H1 (cell line): ENCODE measurements around the gene MXRA7. TPM values are rescaled to one million over a fixed set of nuclear protein-coding genes. Genes with fewer than 3 reads are reported as not detected.

Experiments used
- CTCF ChIA-PET: fragments of 300-600 bp; sonication (Branson Sonifier 250); formaldehyde crosslinking; loops from one replicate; lab custom pipeline; 2021; ENCODE audit not compliant: partially characterized antibody; lab: Charles Lee
- POLR2A ChIA-PET: fragments of 300-600 bp; sonication (Branson Sonifier 250); formaldehyde crosslinking; loops from one replicate; lab custom pipeline; 2021; ENCODE audit warnings: inconsistent platforms; ENCODE audit not compliant: partially characterized antibody; lab: Charles Lee
- DNase-seq, 2 experiments: peaks; one replicate each; pipeline versions ENCODE4 v3.0.0 to v3.0.0-alpha.2; 2010 to 2022; ENCODE audit warnings: low spot score in 2 of 2, low read depth in 1 of 2, mixed read lengths in 1 of 2
- FAIRE-seq: peaks from 2 replicates; lab custom pipeline; 2011; peaks lifted over from hg19 to GRCh38; lab: Jason Lieb, UNC
- H2AFZ ChIP-seq: 2 replicates; pipeline ENCODE4 v1.8.1; 2012; ENCODE audit warnings: low read length, inconsistent platforms
- H2AK5ac ChIP-seq: 2 replicates; pipeline ENCODE4 v1.6.1; 2013; ENCODE audit warnings: low read depth, low read length
- H2BK120ac ChIP-seq: replicated peaks from 2 replicates; pipeline ENCODE3; 2013; ENCODE audit warnings: low read depth, low read length, inconsistent platforms
- H2BK12ac ChIP-seq: 2 replicates; pipeline ENCODE4 v1.6.1; 2013; ENCODE audit warnings: low read depth, low read length
- H2BK15ac ChIP-seq: 2 replicates; pipeline ENCODE4 v1.6.1; 2013; ENCODE audit warnings: low read length
- H2BK20ac ChIP-seq: 2 replicates; pipeline ENCODE4 v1.6.1; 2013; ENCODE audit warnings: low read length
- H2BK5ac ChIP-seq: 2 replicates; pipeline ENCODE4 v1.6.1; 2013; ENCODE audit warnings: low read depth, low read length
- H3K14ac ChIP-seq: 2 replicates; pipeline ENCODE4 v1.6.1; 2013; ENCODE audit warnings: inconsistent platforms; ENCODE audit not compliant: insufficient read length
- H3K18ac ChIP-seq: 2 replicates; pipeline ENCODE4 v1.6.1; 2013; ENCODE audit warnings: low read length; ENCODE audit errors: extremely low read depth
- H3K23ac ChIP-seq: 2 replicates; pipeline ENCODE4 v1.6.1; 2013; ENCODE audit warnings: inconsistent platforms; ENCODE audit not compliant: insufficient read length
- H3K23me2 ChIP-seq: 2 replicates; pipeline ENCODE4 v1.6.1; 2013; ENCODE audit warnings: low read depth, low read length
- H3K27ac ChIP-seq: 2 replicates; pipeline ENCODE4 v1.6.1; 2011; ENCODE audit warnings: low read depth, low read length, inconsistent platforms
- H3K27me3 ChIP-seq, 4 experiments: replicated peaks in 1 of 4; 1 replicate in 1 of 4; 2 replicates in 3 of 4; pipeline versions ENCODE4 v1.6.1 to v1.8.1; 2011 to 2013; ENCODE audit warnings: low read length in 3 of 4, mild to moderate bottlenecking in 3 of 4, inconsistent platforms in 2 of 4, mixed read lengths in 2 of 4, moderate library complexity in 1 of 4; ENCODE audit not compliant: control insufficient read depth in 3 of 4, insufficient read depth in 3 of 4; ENCODE audit errors: extremely low read depth in 1 of 4
- H3K36me3 ChIP-seq, 4 experiments: 2 replicates each; pipeline versions ENCODE4 v1.6.1 to v1.8.1; 2011 to 2013; ENCODE audit warnings: mild to moderate bottlenecking in 4 of 4, low read length in 3 of 4, moderate library complexity in 2 of 4, control low read depth in 1 of 4, inconsistent platforms in 1 of 4; ENCODE audit not compliant: insufficient read depth in 4 of 4, control insufficient read depth in 2 of 4
- H3K4ac ChIP-seq: replicated peaks from 2 replicates; pipeline ENCODE3; 2013; ENCODE audit warnings: low read length, low read depth, mixed read lengths, inconsistent platforms; ENCODE audit not compliant: insufficient read length
- H3K4me1 ChIP-seq, 4 experiments: replicated peaks in 1 of 4; 1 replicate in 1 of 4; 2 replicates in 3 of 4; pipeline versions ENCODE4 v1.6.1 to v1.8.1; 2011 to 2013; ENCODE audit warnings: low read length in 3 of 4, inconsistent platforms in 2 of 4, mixed read lengths in 1 of 4; ENCODE audit not compliant: insufficient read depth in 4 of 4, control insufficient read depth in 3 of 4
- H3K4me2 ChIP-seq, 2 experiments: 2 replicates each; pipeline versions ENCODE4 v1.6.1 to v1.8.1; 2011 to 2013; ENCODE audit warnings: low read depth in 2 of 2, low read length in 2 of 2, control low read depth in 1 of 2, inconsistent platforms in 1 of 2, mild to moderate bottlenecking in 1 of 2; ENCODE audit not compliant: insufficient read depth in 1 of 2
- H3K4me3 ChIP-seq, 4 experiments: fragments of 200-600, 300-600 bp in 1 of 4; sonication (generic), shearing (Covaris generic), sonication (Bioruptor Twin) in 1 of 4; 2 replicates each; pipeline versions ENCODE4 v1.5.1 to v1.8.1; 2011 to 2016; ENCODE audit warnings: low read length in 4 of 4, low read depth in 3 of 4, control low read depth in 2 of 4, inconsistent platforms in 2 of 4, mild to moderate bottlenecking in 2 of 4, mixed read lengths in 1 of 4, moderate library complexity in 1 of 4; ENCODE audit not compliant: insufficient read depth in 2 of 4; ENCODE audit errors: extremely low read depth in 1 of 4
- H3K56ac ChIP-seq: replicated peaks from 2 replicates; pipeline ENCODE3; 2013; ENCODE audit warnings: low read depth, mild to moderate bottlenecking, mixed read lengths, low read length, inconsistent platforms; ENCODE audit not compliant: insufficient read length
- H3K79me1 ChIP-seq: 2 replicates; pipeline ENCODE4 v1.6.1; 2013; ENCODE audit warnings: low read depth, low read length, control low read depth
- H3K79me2 ChIP-seq, 2 experiments: 2 replicates each; pipeline versions ENCODE4 v1.6.1 to v1.8.1; 2012 to 2013; ENCODE audit warnings: low read length in 2 of 2, mild to moderate bottlenecking in 2 of 2, inconsistent platforms in 1 of 2; ENCODE audit not compliant: insufficient read depth in 2 of 2, control insufficient read depth in 1 of 2
- H3K9ac ChIP-seq, 4 experiments: replicated peaks in 1 of 4; 1 replicate in 1 of 4; 2 replicates in 3 of 4; pipeline versions ENCODE4 v1.6.1 to v1.8.1; 2011 to 2013; ENCODE audit warnings: low read depth in 3 of 4, low read length in 3 of 4, control low read depth in 2 of 4, mild to moderate bottlenecking in 2 of 4, moderate library complexity in 2 of 4, inconsistent platforms in 1 of 4; ENCODE audit errors: extremely low read depth in 1 of 4
- H3K9me3 ChIP-seq, 2 experiments: 2 replicates each; pipeline versions ENCODE4 v1.6.1 to v1.8.1; 2012 to 2013; ENCODE audit warnings: mild to moderate bottlenecking in 2 of 2, moderate library complexity in 2 of 2, control low read depth in 1 of 2, inconsistent platforms in 1 of 2, low read depth in 1 of 2, low read length in 1 of 2, mixed read lengths in 1 of 2; ENCODE audit not compliant: insufficient read depth in 2 of 2
- H4K20me1 ChIP-seq, 2 experiments: replicated peaks in 1 of 2; 2 replicates each; pipeline versions ENCODE3 to v1.8.1; 2011 to 2013; ENCODE audit warnings: inconsistent platforms in 2 of 2, low read length in 2 of 2, mild to moderate bottlenecking in 1 of 2; ENCODE audit not compliant: insufficient read depth in 2 of 2, control insufficient read depth in 1 of 2
- H4K5ac ChIP-seq: 2 replicates; pipeline ENCODE4 v1.6.1; 2013; ENCODE audit warnings: low read length, low read depth, mixed read lengths, inconsistent platforms; ENCODE audit not compliant: insufficient read length
- H4K8ac ChIP-seq: 2 replicates; pipeline ENCODE4 v1.8.0; 2013; ENCODE audit warnings: mild to moderate bottlenecking, moderate library complexity, low read length, inconsistent platforms; ENCODE audit not compliant: insufficient read depth; ENCODE audit errors: extremely low read depth
- H4K91ac ChIP-seq: replicated peaks from 2 replicates; pipeline ENCODE3; 2013; ENCODE audit warnings: low read length, mixed read lengths, inconsistent platforms; ENCODE audit not compliant: insufficient read length
- EGR1 ChIP-seq: IDR thresholded peaks from 2 replicates; pipeline ENCODE4 v1.6.1; 2011; ENCODE audit warnings: low read depth, low read length, borderline replicate concordance
- KDM1A ChIP-seq: fragments of 200-600, 300-600 bp; sonication (generic); IDR thresholded peaks from 2 replicates; pipeline ENCODE4 v1.7.1; 2016; ENCODE audit warnings: mild to moderate bottlenecking, low read length, borderline replicate concordance
- WGBS, 2 experiments: shearing (Covaris generic) in 1 of 2; methylation state at CpG; one replicate each; pipeline versions ENCODE4 v1.1.6 to v1.1.7; 2013 to 2015; ENCODE audit warnings: low lambda C conversion rate in 2 of 2, mixed read lengths in 2 of 2, inconsistent platforms in 1 of 2, low coverage in 1 of 2, missing lambda C conversion rate in 1 of 2; ENCODE audit not compliant: insufficient replicate concordance in 2 of 2, insufficient coverage in 1 of 2, insufficient read length in 1 of 2; ENCODE audit errors: extremely low coverage in 1 of 2, missing lambda C conversion rate in 1 of 2; 5-methylcytosine and 5-hydroxymethylcytosine counted together
- polyA plus RNA-seq, 7 experiments: library from polyadenylated mRNA; depleted of rRNA in 3 of 7; stranded (reverse) in 5 of 7; unstranded in 2 of 7; fragments of >200 nt in 5 of 7; fragments of 200-250 nt in 2 of 7; gene quantifications; 1 replicate in 5 of 7; 2 replicates in 1 of 7; 4 replicates in 1 of 7; pipeline versions ENCODE4 v1.2.1 to v1.2.3, GENCODE V29; 2011 to 2013; ENCODE audit warnings: missing spikeins in 2 of 7, mixed read lengths in 2 of 7
- total RNA-seq: library from RNA; stranded (reverse); fragmentation: NEBNext Ultra II Directional; extraction: Animal tissue kit (Norgen Biotek cat#: 25700); gene quantifications from 2 replicates; pipeline ENCODE4 v1.2.1, GENCODE V29; 2021

The MXRA7 gene
- total and polyA plus RNA-seq, 2 of the 8 experiments (the other 6 are each of a cell fraction or from before 2014, with no cell fraction given) = 17.8 to 26.6 TPM

- Histone ChIP-seq H3K27me3 (no peaks in the 10 kb centered on the region), H3K4me1 (peaks cover 0 to 5% (median 3%) of the 10 kb centered on the region in 4 experiments; a peak in 3 of 7 replicates), H3K9ac (no peak overlapping the region), H3K4me3 (no peak overlapping the region), H3K56ac (no peak overlapping the region), H3K27ac (no peak overlapping the region), H3K14ac (no peak overlapping the region), H2BK20ac (no peak overlapping the region), H3K18ac (no peak overlapping the region), H3K79me1 (no peaks in the 10 kb centered on the region), H3K23ac (no peak overlapping the region), H2AK5ac (no peak overlapping the region), H4K91ac (no peak overlapping the region), H3K36me3 (no peaks in the 10 kb centered on the region), H2AFZ (no peak overlapping the region), H3K4ac (no peak overlapping the region), H2BK15ac (no peak overlapping the region), H3K4me2 (no peak overlapping the region), H3K23me2 (no peaks in the 10 kb centered on the region; the same call in 1 of the 2 replicates), H2BK12ac (no peak overlapping the region), H4K5ac (no peak overlapping the region), H2BK5ac (no peak overlapping the region), H2BK120ac (no peak overlapping the region), H4K8ac (no peak overlapping the region), H3K9me3 (no peaks in the 10 kb centered on the region), H4K20me1 (no peaks in the 10 kb centered on the region), H3K79me2 (no peaks in the 10 kb centered on the region)
- no peak for DNase-seq
- ChIA-PET CTCF (interaction anchor here (0.9 to 1.3 kb wide), 2 partner anchors 40 to 414 kb away, joined by 3 to 5 read pairs; no protein-coding TSS in a partner anchor), POLR2A (interaction anchor here (1.0 kb wide), 1 partner anchor 74 kb away, joined by 3 read pairs; no protein-coding TSS in a partner anchor)
- no peak for FAIRE-seq
- 90% methylated on average over 5 of the region's 5 CpGs; no CpG with 5 or more reads in 1 of the 2 experiments for WGBS, 2 experiments
- TF ChIP-seq KDM1A = no peak
- no peak for TF ChIP-seq EGR1
Observed at GRCh38 chr17:76642032-76642561, 68.7 kb downstream of the MXRA7 start.
